OCI-LY7 (cell line): Measurements from ENCODE around the gene GPR183. TPM values are rescaled to one million over a fixed set of nuclear protein-coding genes. Genes with fewer than 3 reads are reported as not detected.

ENCODE experiments used
- BruUV-seq: library from RNA; stranded (reverse); fragments of 400-500 nt; replicated peaks from 2 replicates; lab custom pipeline; 2021; lab: Mats Ljungman, UMichigan
- CTCF ChIA-PET: fragments of 300-600 bp; sonication (Branson Sonifier 250); formaldehyde crosslinking; loops from one replicate; lab custom pipeline; 2022; ENCODE audit warnings: antibody characterized with exemption; ENCODE audit not compliant: unreplicated experiment; lab: Charles Lee
- POLR2A ChIA-PET: fragments of 300-600 bp; sonication (Branson Sonifier 250); formaldehyde crosslinking; loops from one replicate; lab custom pipeline; 2022; ENCODE audit warnings: antibody characterized with exemption; lab: Charles Lee
- DNase-seq: peaks from one replicate; pipeline ENCODE4 v3.0.0-alpha.2; 2015; ENCODE audit warnings: low spot score
- H2AFZ ChIP-seq: fragments of 200-600 bp; sonication (generic), shearing (Covaris generic); 2 replicates; pipeline ENCODE4 v1.6.1; 2014; ENCODE audit warnings: mild to moderate bottlenecking, antibody characterized with exemption, low read length, moderate library complexity
- H3K27ac ChIP-seq: fragments of 200-600 bp; sonication (generic); 2 replicates; pipeline ENCODE4 v1.5.1; 2014; ENCODE audit warnings: mixed run types, low read depth, mild to moderate bottlenecking, moderate library complexity, low read length, inconsistent platforms; ENCODE audit not compliant: poor library complexity, severe bottlenecking
- H3K36me3 ChIP-seq: fragments of 200-600 bp; sonication (generic); 2 replicates; pipeline ENCODE4 v1.6.1; 2014; ENCODE audit warnings: mild to moderate bottlenecking, antibody characterized with exemption, low read length, moderate library complexity, mixed read lengths; ENCODE audit not compliant: insufficient read depth
- H3K4me1 ChIP-seq: fragments of 200-600 bp; sonication (generic); 2 replicates; pipeline ENCODE4 v1.5.1; 2014; ENCODE audit warnings: mild to moderate bottlenecking, low read length; ENCODE audit not compliant: insufficient read depth, poor library complexity, severe bottlenecking
- H3K4me2 ChIP-seq: fragments of 200-600 bp; sonication (generic); 2 replicates; pipeline ENCODE4 v1.6.1; 2014; ENCODE audit warnings: mild to moderate bottlenecking, low read length
- H3K4me3 ChIP-seq: fragments of 200-600 bp; sonication (generic); 2 replicates; pipeline ENCODE4 v1.5.1; 2014; ENCODE audit warnings: mild to moderate bottlenecking, low read depth, low read length; ENCODE audit not compliant: poor library complexity, severe bottlenecking
- H3K79me2 ChIP-seq: fragments of 200-600 bp; sonication (generic); 2 replicates; pipeline ENCODE4 v1.6.1; 2016; ENCODE audit warnings: low read depth, mild to moderate bottlenecking, low read length, moderate library complexity, mixed read lengths; ENCODE audit not compliant: insufficient read depth
- H3K9me2 ChIP-seq: fragments of 200-600 bp; sonication (generic); 2 replicates; pipeline ENCODE4 v1.6.1; 2016; ENCODE audit warnings: mild to moderate bottlenecking, low read length, mixed read lengths; ENCODE audit not compliant: insufficient read depth
- H3K9me3 ChIP-seq: fragments of 200-600 bp; sonication (generic); 2 replicates; pipeline ENCODE4 v1.6.1; 2014; ENCODE audit warnings: mild to moderate bottlenecking, mixed run types, low read length, mixed read lengths
- H4K20me1 ChIP-seq: fragments of 200-600 bp; sonication (generic); 2 replicates; pipeline ENCODE4 v1.6.1; 2014; ENCODE audit warnings: mild to moderate bottlenecking, antibody characterized with exemption, low read length, moderate library complexity, mixed read lengths; ENCODE audit not compliant: insufficient read depth
- EZH2phosphoT487 ChIP-seq: fragments of 200-600 bp; sonication (generic); IDR thresholded peaks from 2 replicates; pipeline ENCODE4 v1.6.1; 2018; ENCODE audit warnings: low read depth, borderline replicate concordance, mild to moderate bottlenecking, mixed run types, antibody characterized with exemption, low read length, moderate library complexity, mixed read lengths
- intact Hi-C: fragments of 100-400 bp; cut with micrococcal nuclease; formaldehyde crosslinking; loops from one replicate; pipeline ENCODE4 v1.10.0; 2022; ENCODE audit not compliant: unreplicated experiment
- total RNA-seq, 2 experiments: library from RNA; depleted of rRNA in 1 of 2; stranded (reverse); fragments of >200 nt in 1 of 2; shearing (Covaris generic) in 1 of 2; gene quantifications; 2 replicates each; pipeline ENCODE4 v1.2.3, GENCODE V29; 2014 to 2022
- TF ChIP-seq, protein P1 (sequence below): fragments of 200-600 bp; sonication (generic); conservative IDR thresholded peaks from 2 replicates; pipeline ENCODE4 v1.5.1; 2014; ENCODE audit warnings: mild to moderate bottlenecking, antibody characterized with exemption, low read length, moderate library complexity, mixed read lengths

GPR183 gene
- total RNA-seq, 2 experiments from 2014 or later: not detected

DNA sequence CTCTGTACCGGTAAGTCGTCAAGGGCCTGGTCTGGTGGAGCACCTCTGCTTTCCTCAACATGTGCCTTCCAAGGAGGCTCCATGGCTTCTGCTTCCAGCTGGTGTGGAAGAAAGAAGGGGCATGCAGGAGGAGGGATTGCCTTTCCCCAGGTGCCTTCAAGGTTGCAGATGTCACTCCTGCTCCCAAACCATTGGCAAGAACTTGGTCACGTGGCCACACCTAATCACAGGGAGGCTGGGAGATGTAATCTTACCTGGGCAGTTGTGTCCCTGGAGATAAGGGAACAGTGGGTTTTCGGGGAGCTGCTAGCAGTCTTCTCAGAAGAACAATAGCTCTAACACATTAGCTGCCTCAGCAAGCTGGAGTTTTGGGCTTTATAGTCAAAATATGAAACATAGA lies 39.3 kb downstream of the GPR183 start:
- H2AFZ ChIP-seq: no peak overlapping the region
- peaks cover 41% of the 10 kb centered on the region for H3K4me1 ChIP-seq
- no peak overlapping the region for H3K27ac ChIP-seq
- BruUV-seq: no TSS peak
- POLR2A ChIA-PET: interaction anchor here (0.5 to 1.9 kb wide), 3 partner anchors 66 to 91 kb away, joined by 3 to 4 read pairs (median 4); partner anchors contain the start of gene UBAC2
- H3K9me2 ChIP-seq: no peaks in the 10 kb centered on the region
- intact Hi-C loops: loop anchor here (2.0 to 10.0 kb wide), 3 partner anchors 67 to 423 kb away; partner anchors contain the start of gene UBAC2
- no peak overlapping the region for H3K4me2 ChIP-seq
- H4K20me1 ChIP-seq: peaks cover 5% of the 10 kb centered on the region; the same call in 1 of the 2 replicates
- no peaks in the 10 kb centered on the region for H3K9me3 ChIP-seq
- no peaks in the 10 kb centered on the region for H3K79me2 ChIP-seq
- no peak for TF ChIP-seq EZH2phosphoT487
- TF ChIP-seq, protein P1, sequence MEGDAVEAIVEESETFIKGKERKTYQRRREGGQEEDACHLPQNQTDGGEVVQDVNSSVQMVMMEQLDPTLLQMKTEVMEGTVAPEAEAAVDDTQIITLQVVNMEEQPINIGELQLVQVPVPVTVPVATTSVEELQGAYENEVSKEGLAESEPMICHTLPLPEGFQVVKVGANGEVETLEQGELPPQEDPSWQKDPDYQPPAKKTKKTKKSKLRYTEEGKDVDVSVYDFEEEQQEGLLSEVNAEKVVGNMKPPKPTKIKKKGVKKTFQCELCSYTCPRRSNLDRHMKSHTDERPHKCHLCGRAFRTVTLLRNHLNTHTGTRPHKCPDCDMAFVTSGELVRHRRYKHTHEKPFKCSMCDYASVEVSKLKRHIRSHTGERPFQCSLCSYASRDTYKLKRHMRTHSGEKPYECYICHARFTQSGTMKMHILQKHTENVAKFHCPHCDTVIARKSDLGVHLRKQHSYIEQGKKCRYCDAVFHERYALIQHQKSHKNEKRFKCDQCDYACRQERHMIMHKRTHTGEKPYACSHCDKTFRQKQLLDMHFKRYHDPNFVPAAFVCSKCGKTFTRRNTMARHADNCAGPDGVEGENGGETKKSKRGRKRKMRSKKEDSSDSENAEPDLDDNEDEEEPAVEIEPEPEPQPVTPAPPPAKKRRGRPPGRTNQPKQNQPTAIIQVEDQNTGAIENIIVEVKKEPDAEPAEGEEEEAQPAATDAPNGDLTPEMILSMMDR: no peak
- H3K36me3 ChIP-seq: peaks cover 9% of the 10 kb centered on the region
- CTCF ChIA-PET: no interaction called here
- DNase-seq: no peak
- H3K4me3 ChIP-seq: no peak overlapping the region

DNA sequence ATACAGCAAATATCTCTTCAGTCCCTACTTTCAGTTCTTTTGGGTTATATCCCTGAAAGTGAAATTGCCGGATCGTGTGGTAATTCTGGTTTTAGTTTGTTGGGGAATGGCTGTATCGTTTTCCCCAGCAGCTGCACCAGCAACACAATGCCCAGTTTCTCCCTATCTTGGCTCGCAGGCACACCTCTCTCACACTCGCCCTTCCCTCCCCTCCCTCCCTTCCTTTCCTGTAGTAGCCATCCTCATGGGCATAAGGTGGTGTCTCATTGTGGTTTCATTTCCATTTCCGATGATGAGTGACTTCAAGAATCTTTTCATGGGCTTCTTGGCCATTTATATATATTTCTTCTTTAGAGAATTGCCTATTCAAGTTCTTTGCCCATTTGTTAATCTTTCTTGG lies 40.4 kb downstream of the GPR183 start:
- H3K4me1 ChIP-seq: peaks cover 52% of the 10 kb centered on the region
- no peaks in the 10 kb centered on the region for H3K79me2 ChIP-seq
- intact Hi-C loops: loop anchor here (1.0 to 10.0 kb wide), 4 partner anchors 66 to 422 kb away; partner anchors contain the start of gene UBAC2
- no peak overlapping the region for H3K27ac ChIP-seq
- peaks cover 5% of the 10 kb centered on the region; the same call in 1 of the 2 replicates for H4K20me1 ChIP-seq
- H3K36me3 ChIP-seq: peaks cover 3% of the 10 kb centered on the region; the same call in 1 of the 2 replicates
- ChIA-PET POLR2A (interaction anchor here (0.8 to 1.9 kb wide), 3 partner anchors 65 to 90 kb away, joined by 4 to 6 read pairs (median 4); no protein-coding TSS in a partner anchor), CTCF (interaction anchor here (3.3 kb wide), 1 partner anchor 90 kb away, joined by 18 read pairs; no protein-coding TSS in a partner anchor)
- no TSS peak for BruUV-seq
- no peak for DNase-seq
- no peak for TF ChIP-seq EZH2phosphoT487
- TF ChIP-seq, protein P1: no peak
- H3K9me2 ChIP-seq: no peaks in the 10 kb centered on the region
- no peak overlapping the region for H3K4me2 ChIP-seq
- no peak overlapping the region for H3K4me3 ChIP-seq
- no peak overlapping the region for H2AFZ ChIP-seq
- H3K9me3 ChIP-seq: no peaks in the 10 kb centered on the region
